Measurements from ENCODE around the gene CYP27A1. TPM values are rescaled to one million over a fixed set of nuclear protein-coding genes. Genes with fewer than 3 reads are reported as not detected.

CYP27A1 gene
- total RNA-seq, 1 donor from 2014 or later: 6.7 TPM

DNA sequence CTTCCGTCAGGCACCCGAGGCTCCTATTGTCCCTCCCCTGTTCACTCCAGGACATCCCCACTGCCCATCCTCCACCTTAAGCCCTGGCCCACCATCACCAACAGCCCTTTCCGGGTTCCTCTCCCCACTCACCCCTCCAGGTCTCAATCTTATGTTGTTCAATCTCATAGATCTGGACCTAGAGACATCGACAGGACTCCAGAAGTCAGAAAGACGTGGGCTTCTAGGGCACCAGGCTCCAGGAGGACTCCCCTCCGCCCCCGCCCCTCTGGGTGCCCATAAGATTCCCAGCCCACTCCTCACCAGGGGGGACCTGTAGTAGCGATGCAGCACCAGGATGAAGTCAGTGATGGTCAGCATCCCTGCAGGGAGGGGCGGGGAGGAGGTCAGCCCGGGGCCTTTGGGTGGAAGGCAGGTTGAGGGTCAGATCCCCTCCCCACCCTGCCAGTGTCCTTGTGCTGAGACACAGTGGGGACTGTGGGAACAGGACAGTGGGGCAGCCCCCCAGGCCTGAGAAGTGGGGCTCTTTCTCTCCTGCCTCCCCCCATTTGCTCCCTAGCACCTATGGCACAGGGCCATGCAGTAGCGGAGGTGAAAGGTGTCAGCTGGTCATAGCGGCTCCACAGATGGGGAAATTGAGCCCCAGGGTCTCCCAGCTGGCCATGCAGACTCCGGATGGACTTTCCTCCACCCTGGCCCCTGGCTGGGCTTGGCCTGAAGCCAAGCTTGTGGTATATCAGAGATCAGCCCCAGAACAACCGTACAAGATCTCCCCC lies 45.9 kb downstream of the CYP27A1 start:
- Histone ChIP-seq H3K4me1 (peaks cover 6% of the 10 kb centered on the region), H3K9me3 (replicated peaks) (no peaks in the 10 kb centered on the region), H3K27ac (replicated peaks) (no peak overlapping the region), H3K27me3 (ENCODE audit: low read depth) (peaks cover 48% of the 10 kb centered on the region), H3K36me3 (no peaks in the 10 kb centered on the region), H3K4me3 (no peak overlapping the region)
- DNase-seq: no peak
- TF ChIP-seq, protein P1, sequence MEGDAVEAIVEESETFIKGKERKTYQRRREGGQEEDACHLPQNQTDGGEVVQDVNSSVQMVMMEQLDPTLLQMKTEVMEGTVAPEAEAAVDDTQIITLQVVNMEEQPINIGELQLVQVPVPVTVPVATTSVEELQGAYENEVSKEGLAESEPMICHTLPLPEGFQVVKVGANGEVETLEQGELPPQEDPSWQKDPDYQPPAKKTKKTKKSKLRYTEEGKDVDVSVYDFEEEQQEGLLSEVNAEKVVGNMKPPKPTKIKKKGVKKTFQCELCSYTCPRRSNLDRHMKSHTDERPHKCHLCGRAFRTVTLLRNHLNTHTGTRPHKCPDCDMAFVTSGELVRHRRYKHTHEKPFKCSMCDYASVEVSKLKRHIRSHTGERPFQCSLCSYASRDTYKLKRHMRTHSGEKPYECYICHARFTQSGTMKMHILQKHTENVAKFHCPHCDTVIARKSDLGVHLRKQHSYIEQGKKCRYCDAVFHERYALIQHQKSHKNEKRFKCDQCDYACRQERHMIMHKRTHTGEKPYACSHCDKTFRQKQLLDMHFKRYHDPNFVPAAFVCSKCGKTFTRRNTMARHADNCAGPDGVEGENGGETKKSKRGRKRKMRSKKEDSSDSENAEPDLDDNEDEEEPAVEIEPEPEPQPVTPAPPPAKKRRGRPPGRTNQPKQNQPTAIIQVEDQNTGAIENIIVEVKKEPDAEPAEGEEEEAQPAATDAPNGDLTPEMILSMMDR (IDR thresholded peaks at IDR 0.05; ENCODE audit: borderline replicate concordance): no peak
- intact Hi-C loops (cut with micrococcal nuclease): no loop called here

DNA sequence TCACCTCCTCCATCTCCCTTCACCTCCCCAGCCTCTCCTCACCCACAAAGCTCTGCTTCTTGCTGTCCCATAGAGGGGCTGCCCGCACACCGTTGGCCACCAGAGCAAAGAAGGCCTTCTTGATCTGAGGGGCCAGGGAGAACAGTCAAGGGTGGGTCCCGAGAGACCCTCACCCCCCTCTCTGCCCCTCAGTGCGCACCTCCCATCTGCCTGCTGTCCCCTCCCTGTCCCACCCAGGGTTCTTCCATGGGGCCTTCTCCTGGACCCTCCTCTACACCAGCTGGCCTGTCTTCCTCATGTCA lies 46.5 kb downstream of the CYP27A1 start:
- H3K36me3 ChIP-seq: no peaks in the 10 kb centered on the region
- TF ChIP-seq, protein P1 (IDR thresholded peaks at IDR 0.05; ENCODE audit: borderline replicate concordance): no peak
- H3K9me3 ChIP-seq (replicated peaks): no peaks in the 10 kb centered on the region
- H3K27ac ChIP-seq (replicated peaks): no peak overlapping the region
- DNase-seq: no peak
- intact Hi-C loops (cut with micrococcal nuclease): no loop called here
- H3K27me3 ChIP-seq (ENCODE audit: low read depth): peaks cover 54% of the 10 kb centered on the region
- peaks cover 6% of the 10 kb centered on the region for H3K4me1 ChIP-seq
- no peak overlapping the region for H3K4me3 ChIP-seq

GRCh38 chr2:218829868-218830451 lies 48.0 kb downstream of the CYP27A1 start:
- peak overlapping the region; percentile 86 for H3K27ac ChIP-seq (replicated peaks)
- no peaks in the 10 kb centered on the region for H3K9me3 ChIP-seq (replicated peaks)
- intact Hi-C loops (cut with micrococcal nuclease): loop anchor here (10.0 kb wide), 1 partner anchor 95 kb away; no protein-coding TSS in a partner anchor
- TF ChIP-seq, protein P1 (IDR thresholded peaks at IDR 0.05; ENCODE audit: borderline replicate concordance): no peak
- H3K36me3 ChIP-seq: no peaks in the 10 kb centered on the region
- H3K4me1 ChIP-seq: peaks cover 6% of the 10 kb centered on the region
- DNase-seq: peak; percentile 78
- no peak overlapping the region for H3K4me3 ChIP-seq
- H3K27me3 ChIP-seq (ENCODE audit: low read depth): peaks cover 64% of the 10 kb centered on the region

- no peak overlapping the region for H3K4me3 ChIP-seq
- peaks cover 6% of the 10 kb centered on the region for H3K4me1 ChIP-seq
- peak overlapping the region; percentile 86 for H3K27ac ChIP-seq (replicated peaks)
- H3K36me3 ChIP-seq: no peaks in the 10 kb centered on the region
- H3K9me3 ChIP-seq (replicated peaks): no peaks in the 10 kb centered on the region
- peaks cover 71% of the 10 kb centered on the region for H3K27me3 ChIP-seq (ENCODE audit: low read depth)
- DNase-seq: no peak
- intact Hi-C loops (cut with micrococcal nuclease): loop anchor here (10.0 kb wide), 1 partner anchor 96 kb away; no protein-coding TSS in a partner anchor
- TF ChIP-seq, protein P1 (IDR thresholded peaks at IDR 0.05; ENCODE audit: borderline replicate concordance): no peak
Measured at GRCh38 chr2:218830526-218831306, 48.8 kb downstream of the CYP27A1 start.

GRCh38 chr2:218831378-218831990 lies 49.5 kb downstream of the CYP27A1 start, which contains the start of gene PRKAG3:
PRKAG3 (minus strand) TSS chr2:218831803.
- no peak within 1 kb of the TSS for H3K4me3 ChIP-seq
- peaks cover 6% of the 10 kb centered on the region for H3K4me1 ChIP-seq
- H3K27me3 ChIP-seq (ENCODE audit: low read depth): peaks cover 79% of the 10 kb centered on the region
- intact Hi-C loops (cut with micrococcal nuclease): loop anchor here (10.0 kb wide), 1 partner anchor 97 kb away; no protein-coding TSS in a partner anchor
- TF ChIP-seq, protein P1 (IDR thresholded peaks at IDR 0.05; ENCODE audit: borderline replicate concordance): no peak
- no peaks in the 10 kb centered on the region for H3K36me3 ChIP-seq
- H3K27ac ChIP-seq (replicated peaks): peak within 1 kb of the TSS; percentile 86
- DNase-seq: peak; percentile 46
- no peaks in the 10 kb centered on the region for H3K9me3 ChIP-seq (replicated peaks)
